HEK293 (cell line): ENCODE results near the gene DYDC2.

Experiments
- CTCF ChIA-PET: fragments of 350-600 bp; formaldehyde crosslinking; extraction: SDS; loops from one replicate; lab custom pipeline; 2021; ENCODE audit warnings: antibody characterized with exemption; lab: Yijun Ruan, JAX
- POLR2A ChIA-PET: fragments of 300-600 bp; formaldehyde crosslinking; extraction: SDS; loops from one replicate; lab custom pipeline; 2020; ENCODE audit warnings: antibody characterized with exemption, inconsistent platforms; lab: Yijun Ruan, JAX
- H3K27ac ChIP-seq: fragments of 200-500 bp; sonication (Bioruptor generic); 2 replicates; pipeline ENCODE4 v1.5.1; 2014; ENCODE audit warnings: low read depth, low read length, control low read depth, inconsistent platforms; ENCODE audit errors: extremely low read depth
- H3K36me3 ChIP-seq, 2 experiments: fragments of 200-500 bp in 1 of 2; sonication (Bioruptor generic) in 1 of 2; 1 replicate in 1 of 2; 2 replicates in 1 of 2; pipeline ENCODE4 v1.5.1; 2014 to 2017; ENCODE audit warnings: inconsistent platforms in 2 of 2, low read length in 2 of 2; ENCODE audit not compliant: control insufficient read depth in 2 of 2, insufficient read depth in 1 of 2
- H3K4me1 ChIP-seq: fragments of 200-500 bp; sonication (Bioruptor generic); 2 replicates; pipeline ENCODE4 v1.5.1; 2014; ENCODE audit warnings: mild to moderate bottlenecking, low read length, inconsistent platforms; ENCODE audit not compliant: control insufficient read depth, insufficient read depth
- H3K4me3 ChIP-seq: 2 replicates; pipeline ENCODE4 v1.5.1; 2011; ENCODE audit warnings: low read depth, mild to moderate bottlenecking, control low read depth, low read length, moderate library complexity
- H3K9me3 ChIP-seq: fragments of 200-500 bp; sonication (Bioruptor generic); 2 replicates; pipeline ENCODE4 v1.5.1; 2014; ENCODE audit warnings: low read depth, low read length, inconsistent platforms; ENCODE audit not compliant: control insufficient read depth, insufficient read depth
- GLIS2 ChIP-seq: fragments of 450-650 bp; formaldehyde crosslinking; IDR thresholded peaks from 2 replicates; pipeline ENCODE4 v1.5.1; 2016; ENCODE audit warnings: missing biosample characterization, missing genetic modification characterization
- OSR2 ChIP-seq: fragments of 450-650 bp; formaldehyde crosslinking; IDR thresholded peaks from 2 replicates; pipeline ENCODE4 v1.5.1; 2016; ENCODE audit warnings: missing biosample characterization, missing genetic modification characterization
- OVOL3 ChIP-seq: fragments of 450-650 bp; formaldehyde crosslinking; IDR thresholded peaks from 2 replicates; pipeline ENCODE4 v1.5.1; 2016; ENCODE audit warnings: missing biosample characterization, missing genetic modification characterization
- ZFHX2 ChIP-seq: fragments of 450-650 bp; formaldehyde crosslinking; conservative IDR thresholded peaks from 2 replicates; pipeline ENCODE4 v1.5.1; 2016; ENCODE audit warnings: missing biosample characterization, missing genetic modification characterization
- ZFP3 ChIP-seq: fragments of 450-650 bp; formaldehyde crosslinking; IDR thresholded peaks from 2 replicates; pipeline ENCODE4 v1.5.1; 2016; ENCODE audit warnings: low read depth, missing biosample characterization, missing genetic modification characterization
- ZNF24 ChIP-seq: fragments of 450-650 bp; formaldehyde crosslinking; IDR thresholded peaks from 2 replicates; pipeline ENCODE4 v1.5.1; 2016; ENCODE audit warnings: missing biosample characterization, missing genetic modification characterization
- ZNF341 ChIP-seq: fragments of 450-650 bp; formaldehyde crosslinking; IDR thresholded peaks from 2 replicates; pipeline ENCODE4; 2016; ENCODE audit warnings: low read depth, missing biosample characterization, missing genetic modification characterization
- ZNF354C ChIP-seq: fragments of 450-650 bp; formaldehyde crosslinking; IDR thresholded peaks from 2 replicates; pipeline ENCODE4 v1.5.1; 2016; ENCODE audit warnings: missing biosample characterization, missing genetic modification characterization, low read depth, borderline replicate concordance
- ZNF391 ChIP-seq: fragments of 450-650 bp; formaldehyde crosslinking; IDR thresholded peaks from 2 replicates; pipeline ENCODE4 v1.5.1; 2016; ENCODE audit warnings: low read depth, missing biosample characterization, missing genetic modification characterization, borderline replicate concordance
- ZNF549 ChIP-seq: fragments of 450-650 bp; IDR thresholded peaks from 2 replicates; pipeline ENCODE4 v1.5.1; 2018; ENCODE audit warnings: missing biosample characterization, missing genetic modification characterization, mild to moderate bottlenecking, inconsistent platforms, moderate library complexity
- ZNF610 ChIP-seq: fragments of 450-650 bp; formaldehyde crosslinking; IDR thresholded peaks from 2 replicates; pipeline ENCODE4 v1.5.1; 2016; ENCODE audit warnings: missing biosample characterization, missing genetic modification characterization, borderline replicate concordance
- ZNF660 ChIP-seq: fragments of 450-650 bp; IDR thresholded peaks from 2 replicates; pipeline ENCODE4 v1.5.1; 2018; ENCODE audit warnings: missing biosample characterization, mild to moderate bottlenecking, missing genetic modification characterization
- ZNF701 ChIP-seq: fragments of 450-650 bp; formaldehyde crosslinking; IDR thresholded peaks from 2 replicates; pipeline ENCODE4 v1.5.1; 2016; ENCODE audit warnings: missing biosample characterization, missing genetic modification characterization
- TF ChIP-seq, protein P1 (sequence below): fragments of 450-650 bp; formaldehyde crosslinking; IDR thresholded peaks from 2 replicates; pipeline ENCODE4 v1.5.1; 2016; ENCODE audit warnings: missing biosample characterization, missing genetic modification characterization
- TF ChIP-seq, protein P2 (sequence below): fragments of 450-650 bp; IDR thresholded peaks from 2 replicates; pipeline ENCODE4 v1.5.1; 2018; ENCODE audit warnings: missing biosample characterization, mild to moderate bottlenecking, missing genetic modification characterization
- TF ChIP-seq, protein P3 (sequence below): fragments of 450-650 bp; formaldehyde crosslinking; IDR thresholded peaks from 2 replicates; pipeline ENCODE4 v1.5.1; 2017; ENCODE audit warnings: missing biosample characterization, missing genetic modification characterization
- TF ChIP-seq, protein P4 (sequence below): fragments of 450-650 bp; formaldehyde crosslinking; IDR thresholded peaks from 2 replicates; pipeline ENCODE4 v1.5.1; 2016; ENCODE audit warnings: missing biosample characterization, missing genetic modification characterization, low read depth
- TF ChIP-seq, protein P5 (sequence below): fragments of 450-650 bp; formaldehyde crosslinking; IDR thresholded peaks from 2 replicates; pipeline ENCODE4 v1.5.1; 2016; ENCODE audit warnings: missing biosample characterization, missing genetic modification characterization
- TF ChIP-seq, protein P6 (sequence below): fragments of 450-650 bp; formaldehyde crosslinking; conservative IDR thresholded peaks from 2 replicates; pipeline ENCODE4 v1.5.1; 2016; ENCODE audit warnings: low read depth, missing biosample characterization, missing genetic modification characterization

The DYDC2 gene

DNA sequence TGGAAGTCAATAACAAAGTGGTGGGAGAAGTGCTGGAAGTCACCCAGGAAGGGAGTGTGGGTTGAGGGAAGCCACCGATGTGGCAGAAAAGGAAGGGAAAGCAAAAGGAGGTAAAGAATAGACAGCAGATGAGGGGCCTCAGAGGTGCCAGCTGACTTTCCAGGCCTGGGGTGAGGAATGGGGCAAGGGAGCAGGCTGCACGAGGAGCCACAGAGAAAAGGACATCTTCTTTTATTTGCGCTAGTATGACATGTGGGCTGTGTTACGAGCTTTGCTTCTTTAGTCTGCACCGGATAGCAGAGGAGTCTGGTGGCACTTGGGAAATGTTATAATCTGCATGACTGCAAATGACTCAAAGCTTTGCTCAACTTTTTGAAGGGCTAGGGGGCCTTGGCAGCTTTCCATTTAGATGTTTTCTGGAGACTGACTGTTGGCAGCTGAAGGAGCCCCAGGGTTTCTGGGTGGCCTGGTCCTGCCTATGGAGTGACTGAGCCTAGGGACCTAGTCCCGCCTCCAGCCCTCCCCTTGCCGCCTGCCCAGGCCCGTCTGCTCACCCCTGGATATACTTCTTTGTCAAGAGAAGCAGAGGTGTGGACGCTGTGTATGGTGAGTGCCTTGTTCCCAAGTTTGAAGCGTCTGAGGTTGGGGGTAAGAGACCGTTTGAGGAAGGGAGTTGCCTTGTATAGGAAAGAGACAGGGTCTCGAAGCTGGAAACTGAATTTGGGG, 56.9 kb downstream of the DYDC2 start (continued):
- TF ChIP-seq ZFHX2 (peak; percentile 75), GLIS2 (tag by site-specific recombination) (peak; percentile 44), ZFP3 (tag by site-specific recombination) (no peak; the same call in 1 of the 2 replicates), ZNF24 (tag by site-specific recombination) (no peak), ZNF610 (tag by site-specific recombination) (no peak), ZNF391 (tag by site-specific recombination) (no peak)
- TF ChIP-seq, protein P1, sequence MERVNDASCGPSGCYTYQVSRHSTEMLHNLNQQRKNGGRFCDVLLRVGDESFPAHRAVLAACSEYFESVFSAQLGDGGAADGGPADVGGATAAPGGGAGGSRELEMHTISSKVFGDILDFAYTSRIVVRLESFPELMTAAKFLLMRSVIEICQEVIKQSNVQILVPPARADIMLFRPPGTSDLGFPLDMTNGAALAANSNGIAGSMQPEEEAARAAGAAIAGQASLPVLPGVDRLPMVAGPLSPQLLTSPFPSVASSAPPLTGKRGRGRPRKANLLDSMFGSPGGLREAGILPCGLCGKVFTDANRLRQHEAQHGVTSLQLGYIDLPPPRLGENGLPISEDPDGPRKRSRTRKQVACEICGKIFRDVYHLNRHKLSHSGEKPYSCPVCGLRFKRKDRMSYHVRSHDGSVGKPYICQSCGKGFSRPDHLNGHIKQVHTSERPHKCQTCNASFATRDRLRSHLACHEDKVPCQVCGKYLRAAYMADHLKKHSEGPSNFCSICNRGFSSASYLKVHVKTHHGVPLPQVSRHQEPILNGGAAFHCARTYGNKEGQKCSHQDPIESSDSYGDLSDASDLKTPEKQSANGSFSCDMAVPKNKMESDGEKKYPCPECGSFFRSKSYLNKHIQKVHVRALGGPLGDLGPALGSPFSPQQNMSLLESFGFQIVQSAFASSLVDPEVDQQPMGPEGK, result peak; percentile 23; the same call in 1 of the 2 replicates
- TF ChIP-seq, protein P2, sequence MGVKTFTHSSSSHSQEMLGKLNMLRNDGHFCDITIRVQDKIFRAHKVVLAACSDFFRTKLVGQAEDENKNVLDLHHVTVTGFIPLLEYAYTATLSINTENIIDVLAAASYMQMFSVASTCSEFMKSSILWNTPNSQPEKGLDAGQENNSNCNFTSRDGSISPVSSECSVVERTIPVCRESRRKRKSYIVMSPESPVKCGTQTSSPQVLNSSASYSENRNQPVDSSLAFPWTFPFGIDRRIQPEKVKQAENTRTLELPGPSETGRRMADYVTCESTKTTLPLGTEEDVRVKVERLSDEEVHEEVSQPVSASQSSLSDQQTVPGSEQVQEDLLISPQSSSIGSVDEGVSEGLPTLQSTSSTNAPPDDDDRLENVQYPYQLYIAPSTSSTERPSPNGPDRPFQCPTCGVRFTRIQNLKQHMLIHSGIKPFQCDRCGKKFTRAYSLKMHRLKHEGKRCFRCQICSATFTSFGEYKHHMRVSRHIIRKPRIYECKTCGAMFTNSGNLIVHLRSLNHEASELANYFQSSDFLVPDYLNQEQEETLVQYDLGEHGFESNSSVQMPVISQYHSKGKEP (tag by site-specific recombination), result peak; percentile 73

DNA sequence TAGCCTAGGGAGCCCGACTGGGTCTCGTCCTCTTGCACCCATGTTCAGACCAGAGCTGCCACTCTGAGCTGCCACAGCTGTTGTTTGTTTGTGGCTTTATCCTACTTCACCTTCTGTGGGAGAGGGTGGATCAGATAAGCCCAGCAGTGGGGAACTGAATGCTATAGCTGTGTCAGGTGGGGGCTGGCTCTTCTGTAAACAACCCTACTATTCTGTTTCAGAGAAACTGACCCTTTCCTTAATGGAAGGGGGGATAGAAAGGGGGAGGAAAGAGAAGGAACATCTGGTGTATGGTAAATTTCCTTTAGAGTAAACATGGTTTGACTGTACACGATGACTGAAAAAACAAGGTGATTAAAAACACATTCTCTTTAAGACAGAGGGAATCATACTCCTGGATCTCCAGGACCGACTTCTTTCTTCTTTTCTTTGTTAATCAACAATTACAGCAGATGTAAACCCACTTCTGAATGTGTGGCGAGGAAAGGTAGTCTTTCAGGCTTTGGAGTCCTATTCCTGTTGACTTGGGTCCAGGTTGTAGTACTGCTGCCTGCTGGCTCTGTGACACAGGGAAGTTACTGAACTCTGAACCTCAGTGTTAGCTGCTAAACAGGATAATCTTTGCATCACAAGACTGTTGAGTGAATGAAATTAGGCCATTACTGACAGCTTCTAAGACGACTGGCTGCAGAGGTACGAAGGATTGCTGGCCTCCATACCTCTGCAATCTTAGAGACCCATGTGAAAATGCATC, 57.7 kb downstream of the DYDC2 start:
- peak overlapping the region; percentile 44; the same call in 1 of the 2 replicates for H3K27ac ChIP-seq
- CTCF ChIA-PET, result no interaction called here
- TF ChIP-seq, protein P3, sequence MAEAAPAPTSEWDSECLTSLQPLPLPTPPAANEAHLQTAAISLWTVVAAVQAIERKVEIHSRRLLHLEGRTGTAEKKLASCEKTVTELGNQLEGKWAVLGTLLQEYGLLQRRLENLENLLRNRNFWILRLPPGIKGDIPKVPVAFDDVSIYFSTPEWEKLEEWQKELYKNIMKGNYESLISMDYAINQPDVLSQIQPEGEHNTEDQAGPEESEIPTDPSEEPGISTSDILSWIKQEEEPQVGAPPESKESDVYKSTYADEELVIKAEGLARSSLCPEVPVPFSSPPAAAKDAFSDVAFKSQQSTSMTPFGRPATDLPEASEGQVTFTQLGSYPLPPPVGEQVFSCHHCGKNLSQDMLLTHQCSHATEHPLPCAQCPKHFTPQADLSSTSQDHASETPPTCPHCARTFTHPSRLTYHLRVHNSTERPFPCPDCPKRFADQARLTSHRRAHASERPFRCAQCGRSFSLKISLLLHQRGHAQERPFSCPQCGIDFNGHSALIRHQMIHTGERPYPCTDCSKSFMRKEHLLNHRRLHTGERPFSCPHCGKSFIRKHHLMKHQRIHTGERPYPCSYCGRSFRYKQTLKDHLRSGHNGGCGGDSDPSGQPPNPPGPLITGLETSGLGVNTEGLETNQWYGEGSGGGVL (tag by site-specific recombination), result peak; percentile 54; the same call in 1 of the 2 replicates
- TF ChIP-seq, protein P4, sequence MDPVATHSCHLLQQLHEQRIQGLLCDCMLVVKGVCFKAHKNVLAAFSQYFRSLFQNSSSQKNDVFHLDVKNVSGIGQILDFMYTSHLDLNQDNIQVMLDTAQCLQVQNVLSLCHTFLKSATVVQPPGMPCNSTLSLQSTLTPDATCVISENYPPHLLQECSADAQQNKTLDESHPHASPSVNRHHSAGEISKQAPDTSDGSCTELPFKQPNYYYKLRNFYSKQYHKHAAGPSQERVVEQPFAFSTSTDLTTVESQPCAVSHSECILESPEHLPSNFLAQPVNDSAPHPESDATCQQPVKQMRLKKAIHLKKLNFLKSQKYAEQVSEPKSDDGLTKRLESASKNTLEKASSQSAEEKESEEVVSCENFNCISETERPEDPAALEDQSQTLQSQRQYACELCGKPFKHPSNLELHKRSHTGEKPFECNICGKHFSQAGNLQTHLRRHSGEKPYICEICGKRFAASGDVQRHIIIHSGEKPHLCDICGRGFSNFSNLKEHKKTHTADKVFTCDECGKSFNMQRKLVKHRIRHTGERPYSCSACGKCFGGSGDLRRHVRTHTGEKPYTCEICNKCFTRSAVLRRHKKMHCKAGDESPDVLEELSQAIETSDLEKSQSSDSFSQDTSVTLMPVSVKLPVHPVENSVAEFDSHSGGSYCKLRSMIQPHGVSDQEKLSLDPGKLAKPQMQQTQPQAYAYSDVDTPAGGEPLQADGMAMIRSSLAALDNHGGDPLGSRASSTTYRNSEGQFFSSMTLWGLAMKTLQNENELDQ (tag by site-specific recombination), result no peak
- peak; percentile 71 for TF ChIP-seq ZNF341 (tag by site-specific recombination)
- TF ChIP-seq, protein P5, sequence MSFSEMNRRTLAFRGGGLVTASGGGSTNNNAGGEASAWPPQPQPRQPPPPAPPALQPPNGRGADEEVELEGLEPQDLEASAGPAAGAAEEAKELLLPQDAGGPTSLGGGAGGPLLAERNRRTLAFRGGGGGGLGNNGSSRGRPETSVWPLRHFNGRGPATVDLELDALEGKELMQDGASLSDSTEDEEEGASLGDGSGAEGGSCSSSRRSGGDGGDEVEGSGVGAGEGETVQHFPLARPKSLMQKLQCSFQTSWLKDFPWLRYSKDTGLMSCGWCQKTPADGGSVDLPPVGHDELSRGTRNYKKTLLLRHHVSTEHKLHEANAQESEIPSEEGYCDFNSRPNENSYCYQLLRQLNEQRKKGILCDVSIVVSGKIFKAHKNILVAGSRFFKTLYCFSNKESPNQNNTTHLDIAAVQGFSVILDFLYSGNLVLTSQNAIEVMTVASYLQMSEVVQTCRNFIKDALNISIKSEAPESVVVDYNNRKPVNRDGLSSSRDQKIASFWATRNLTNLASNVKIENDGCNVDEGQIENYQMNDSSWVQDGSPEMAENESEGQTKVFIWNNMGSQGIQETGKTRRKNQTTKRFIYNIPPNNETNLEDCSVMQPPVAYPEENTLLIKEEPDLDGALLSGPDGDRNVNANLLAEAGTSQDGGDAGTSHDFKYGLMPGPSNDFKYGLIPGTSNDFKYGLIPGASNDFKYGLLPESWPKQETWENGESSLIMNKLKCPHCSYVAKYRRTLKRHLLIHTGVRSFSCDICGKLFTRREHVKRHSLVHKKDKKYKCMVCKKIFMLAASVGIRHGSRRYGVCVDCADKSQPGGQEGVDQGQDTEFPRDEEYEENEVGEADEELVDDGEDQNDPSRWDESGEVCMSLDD (tag by site-specific recombination), result no peak
- TF ChIP-seq ZNF610 (tag by site-specific recombination), result no peak
- no peak for TF ChIP-seq ZNF549 (tag by site-specific recombination)
- no peak for TF ChIP-seq ZNF701 (tag by site-specific recombination)
- TF ChIP-seq OVOL3 (tag by site-specific recombination), result no peak
- TF ChIP-seq OSR2, result peak; percentile 53; the same call in 1 of the 2 replicates
- TF ChIP-seq ZNF660, result no peak
- TF ChIP-seq, protein P6, sequence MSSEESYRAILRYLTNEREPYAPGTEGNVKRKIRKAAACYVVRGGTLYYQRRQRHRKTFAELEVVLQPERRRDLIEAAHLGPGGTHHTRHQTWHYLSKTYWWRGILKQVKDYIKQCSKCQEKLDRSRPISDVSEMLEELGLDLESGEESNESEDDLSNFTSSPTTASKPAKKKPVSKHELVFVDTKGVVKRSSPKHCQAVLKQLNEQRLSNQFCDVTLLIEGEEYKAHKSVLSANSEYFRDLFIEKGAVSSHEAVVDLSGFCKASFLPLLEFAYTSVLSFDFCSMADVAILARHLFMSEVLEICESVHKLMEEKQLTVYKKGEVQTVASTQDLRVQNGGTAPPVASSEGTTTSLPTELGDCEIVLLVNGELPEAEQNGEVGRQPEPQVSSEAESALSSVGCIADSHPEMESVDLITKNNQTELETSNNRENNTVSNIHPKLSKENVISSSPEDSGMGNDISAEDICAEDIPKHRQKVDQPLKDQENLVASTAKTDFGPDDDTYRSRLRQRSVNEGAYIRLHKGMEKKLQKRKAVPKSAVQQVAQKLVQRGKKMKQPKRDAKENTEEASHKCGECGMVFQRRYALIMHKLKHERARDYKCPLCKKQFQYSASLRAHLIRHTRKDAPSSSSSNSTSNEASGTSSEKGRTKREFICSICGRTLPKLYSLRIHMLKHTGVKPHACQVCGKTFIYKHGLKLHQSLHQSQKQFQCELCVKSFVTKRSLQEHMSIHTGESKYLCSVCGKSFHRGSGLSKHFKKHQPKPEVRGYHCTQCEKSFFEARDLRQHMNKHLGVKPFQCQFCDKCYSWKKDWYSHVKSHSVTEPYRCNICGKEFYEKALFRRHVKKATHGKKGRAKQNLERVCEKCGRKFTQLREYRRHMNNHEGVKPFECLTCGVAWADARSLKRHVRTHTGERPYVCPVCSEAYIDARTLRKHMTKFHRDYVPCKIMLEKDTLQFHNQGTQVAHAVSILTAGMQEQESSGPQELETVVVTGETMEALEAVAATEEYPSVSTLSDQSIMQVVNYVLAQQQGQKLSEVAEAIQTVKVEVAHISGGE (tag by site-specific recombination), result no peak
- no peak for TF ChIP-seq ZNF354C (tag by site-specific recombination)

More for the DNA sequence above, 57.7 kb downstream of the DYDC2 start:
- H3K9me3 ChIP-seq, result no peaks in the 10 kb centered on the region
- H3K4me1 ChIP-seq, result peaks cover 54% of the 10 kb centered on the region
- POLR2A ChIA-PET, result no interaction called here
- H3K36me3 ChIP-seq, result peaks cover 0 to 9% of the 10 kb centered on the region in 2 experiments; a peak in 2 of 3 replicates
- H3K4me3 ChIP-seq, result no peak overlapping the region
